ENCODE measurements around the gene CXXC4.

Gene CXXC4

GRCh38 chr4:104493081-104493831 lies 1.4 kb downstream of the CXXC4 start:
- Histone ChIP-seq H3K27ac (peak overlapping the region; percentile 91), H3K4me3 (peak overlapping the region; percentile 97), H3K9me3 (ENCODE audit: low read depth, low read length) (no peaks in the 10 kb centered on the region), H3K9ac (ENCODE audit: insufficient read length) (no peak overlapping the region), H3K36me3 (ENCODE audit: insufficient read depth, low read length) (no peaks in the 10 kb centered on the region)
- no peak for TF ChIP-seq POLR2AphosphoS5 (IDR thresholded peaks at IDR 0.05; ENCODE audit: borderline replicate concordance, low read depth, low read length)
- TF ChIP-seq FOXP2 (optimal IDR thresholded peaks at IDR 0.05; ENCODE audit: control extremely low read depth, extremely low read length, insufficient read depth) = no peak
- TF ChIP-seq EZH2 (IDR thresholded peaks at IDR 0.05) = no peak
- no peak for DNase-seq (ENCODE audit: low read depth, low spot score)

- Histone ChIP-seq H3K9me3 (ENCODE audit: low read depth, low read length) (no peaks in the 10 kb centered on the region), H3K36me3 (ENCODE audit: insufficient read depth, low read length) (no peaks in the 10 kb centered on the region), H3K4me3 (peak overlapping the region; percentile 97), H3K27ac (peak overlapping the region; percentile 91), H3K9ac (ENCODE audit: insufficient read length) (no peak overlapping the region)
- DNase-seq (ENCODE audit: low read depth, low spot score) = no peak
- TF ChIP-seq EZH2 (IDR thresholded peaks at IDR 0.05) = no peak
- no peak; the same call in 1 of the 2 replicates for TF ChIP-seq POLR2AphosphoS5 (IDR thresholded peaks at IDR 0.05; ENCODE audit: borderline replicate concordance, low read depth, low read length)
- TF ChIP-seq FOXP2 (optimal IDR thresholded peaks at IDR 0.05; ENCODE audit: control extremely low read depth, extremely low read length, insufficient read depth) = no peak
Measured at GRCh38 chr4:104492183-104492771, 2.4 kb downstream of the CXXC4 start.

DNA sequence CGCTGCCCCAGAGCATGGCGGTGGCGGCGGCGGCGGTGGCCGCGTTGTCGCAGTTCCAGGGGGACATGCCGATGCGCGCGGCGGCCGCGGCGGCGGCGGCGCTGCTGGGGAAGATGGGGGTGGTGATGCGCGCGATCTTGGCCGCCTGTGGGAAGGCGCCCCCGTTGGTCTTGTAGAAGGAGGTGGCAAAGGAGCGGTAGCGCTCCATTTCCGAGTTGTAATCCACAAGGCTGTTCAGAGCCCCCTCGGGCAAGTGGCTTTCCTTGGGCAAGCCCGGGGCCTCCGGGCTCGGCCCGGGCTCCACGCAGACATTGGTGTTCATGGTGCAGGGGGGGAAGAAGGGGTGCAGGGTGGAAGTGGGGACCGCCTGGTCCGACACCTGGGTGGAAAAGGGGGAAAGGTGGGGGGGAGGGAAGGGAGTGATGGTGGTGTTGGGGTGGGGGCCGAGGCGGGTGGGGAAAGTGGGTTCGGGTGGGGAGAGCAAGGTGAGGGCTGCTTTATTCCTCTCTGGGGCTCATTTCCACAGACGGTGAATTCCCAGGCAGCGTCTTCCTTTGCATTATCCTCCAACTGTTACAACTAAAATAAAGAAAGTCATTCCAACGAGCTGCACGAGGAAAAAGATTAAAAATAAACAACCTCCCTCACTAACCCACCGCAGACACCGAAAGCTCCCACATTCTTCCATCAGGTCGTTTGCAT lies 3.1 kb downstream of the CXXC4 start:
- peak overlapping the region; percentile 65; the same call in 1 of the 2 replicates for H3K27ac ChIP-seq
- no peaks in the 10 kb centered on the region for H3K9me3 ChIP-seq (ENCODE audit: low read depth, low read length)
- no peaks in the 10 kb centered on the region for H3K36me3 ChIP-seq (ENCODE audit: insufficient read depth, low read length)
- no peak for DNase-seq (ENCODE audit: low read depth, low spot score)
- peak overlapping the region; percentile 97 for H3K4me3 ChIP-seq
- TF ChIP-seq FOXP2 (optimal IDR thresholded peaks at IDR 0.05; ENCODE audit: control extremely low read depth, extremely low read length, insufficient read depth) (no peak), POLR2AphosphoS5 (IDR thresholded peaks at IDR 0.05; ENCODE audit: borderline replicate concordance, low read depth, low read length) (no peak), EZH2 (IDR thresholded peaks at IDR 0.05) (no peak)
- H3K9ac ChIP-seq (ENCODE audit: insufficient read length) = peak overlapping the region; percentile 53

- no peak for TF ChIP-seq EZH2 (IDR thresholded peaks at IDR 0.05)
- TF ChIP-seq FOXP2 (optimal IDR thresholded peaks at IDR 0.05; ENCODE audit: control extremely low read depth, extremely low read length, insufficient read depth) = peak; percentile 15
- Histone ChIP-seq H3K9ac (ENCODE audit: insufficient read length) (peak overlapping the region; percentile 4), H3K9me3 (ENCODE audit: low read depth, low read length) (no peaks in the 10 kb centered on the region), H3K27ac (no peak overlapping the region), H3K4me3 (peak overlapping the region; percentile 97), H3K36me3 (ENCODE audit: insufficient read depth, low read length) (no peaks in the 10 kb centered on the region)
- no peak for DNase-seq (ENCODE audit: low read depth, low spot score)
Measured at GRCh38 chr4:104490770-104491480, 3.8 kb downstream of the CXXC4 start.

DNA sequence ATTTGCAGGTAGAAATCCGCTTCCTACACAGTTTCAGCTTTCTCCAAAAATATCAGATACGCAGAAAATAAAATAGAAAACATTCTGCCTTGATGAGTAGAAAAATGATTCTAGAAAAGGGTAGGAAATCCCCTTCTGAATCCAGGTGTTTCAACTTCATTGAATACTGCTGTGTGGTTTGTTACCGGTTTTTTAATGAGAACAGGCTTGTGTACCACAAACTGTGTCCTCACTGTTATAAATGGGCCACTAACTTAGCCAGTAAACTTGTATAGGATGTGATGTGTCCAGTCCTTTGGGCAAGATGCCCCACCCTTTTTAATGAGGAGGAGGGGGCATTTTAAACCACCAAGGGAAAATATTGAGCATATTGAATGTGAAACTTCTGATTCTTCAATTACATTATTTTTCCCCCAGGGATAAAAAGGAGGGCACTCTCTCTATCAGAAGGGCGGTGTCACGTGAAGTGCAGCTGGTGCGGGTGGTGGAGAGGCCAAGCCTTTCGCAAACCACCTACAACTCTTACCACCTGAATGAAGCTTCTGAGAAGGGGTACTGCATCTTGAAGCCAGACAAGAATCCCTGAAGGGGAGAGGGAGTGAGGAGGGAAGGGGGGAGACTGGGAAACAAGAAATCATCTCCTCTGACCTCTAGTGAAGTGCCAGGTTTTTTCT lies 4.5 kb downstream of the CXXC4 start:
- no peak overlapping the region for H3K27ac ChIP-seq
- peak overlapping the region; percentile 4 for H3K9ac ChIP-seq (ENCODE audit: insufficient read length)
- DNase-seq (ENCODE audit: low read depth, low spot score) = no peak
- H3K36me3 ChIP-seq (ENCODE audit: insufficient read depth, low read length) = no peaks in the 10 kb centered on the region
- TF ChIP-seq FOXP2 (optimal IDR thresholded peaks at IDR 0.05; ENCODE audit: control extremely low read depth, extremely low read length, insufficient read depth) (no peak), POLR2AphosphoS5 (IDR thresholded peaks at IDR 0.05; ENCODE audit: borderline replicate concordance, low read depth, low read length) (no peak), EZH2 (IDR thresholded peaks at IDR 0.05) (no peak)
- no peaks in the 10 kb centered on the region for H3K9me3 ChIP-seq (ENCODE audit: low read depth, low read length)
- H3K4me3 ChIP-seq = peak overlapping the region; percentile 83

DNA sequence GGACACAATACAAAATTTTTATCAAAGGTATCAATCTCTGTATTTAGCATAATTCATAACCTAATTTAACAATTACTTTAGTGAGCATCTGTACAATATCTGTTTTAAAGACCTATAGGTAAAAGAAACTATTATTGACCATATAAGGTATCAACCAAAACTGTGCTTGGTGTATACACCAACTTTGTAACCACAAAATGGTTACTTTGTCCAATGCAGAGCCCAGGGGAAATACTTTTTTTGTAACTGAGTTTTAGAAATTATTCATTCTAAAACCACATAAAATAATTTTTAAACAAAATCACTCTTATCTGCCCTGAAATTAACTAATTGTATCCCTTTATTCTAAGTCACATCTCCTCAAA lies 5.0 kb downstream of the CXXC4 start:
- no peaks in the 10 kb centered on the region for H3K9me3 ChIP-seq (ENCODE audit: low read depth, low read length)
- DNase-seq (ENCODE audit: low read depth, low spot score) = no peak
- TF ChIP-seq FOXP2 (optimal IDR thresholded peaks at IDR 0.05; ENCODE audit: control extremely low read depth, extremely low read length, insufficient read depth) = no peak
- TF ChIP-seq EZH2 (IDR thresholded peaks at IDR 0.05) = no peak
- no peak for TF ChIP-seq POLR2AphosphoS5 (IDR thresholded peaks at IDR 0.05; ENCODE audit: borderline replicate concordance, low read depth, low read length)
- H3K36me3 ChIP-seq (ENCODE audit: insufficient read depth, low read length) = no peaks in the 10 kb centered on the region
- no peak overlapping the region for H3K9ac ChIP-seq (ENCODE audit: insufficient read length)
- no peak overlapping the region for H3K27ac ChIP-seq
- H3K4me3 ChIP-seq = no peak overlapping the region

- Histone ChIP-seq H3K9ac (ENCODE audit: insufficient read length) (no peak overlapping the region), H3K36me3 (ENCODE audit: insufficient read depth, low read length) (no peaks in the 10 kb centered on the region), H3K27ac (no peak overlapping the region), H3K4me3 (no peak overlapping the region), H3K9me3 (ENCODE audit: low read depth, low read length) (no peaks in the 10 kb centered on the region)
- DNase-seq (ENCODE audit: low read depth, low spot score) = no peak
- TF ChIP-seq EZH2 (IDR thresholded peaks at IDR 0.05) (no peak), POLR2AphosphoS5 (IDR thresholded peaks at IDR 0.05; ENCODE audit: borderline replicate concordance, low read depth, low read length) (no peak), FOXP2 (optimal IDR thresholded peaks at IDR 0.05; ENCODE audit: control extremely low read depth, extremely low read length, insufficient read depth) (no peak)
Measured at GRCh38 chr4:104488151-104488550, 6.5 kb downstream of the CXXC4 start.

All from SK-N-MC (cell line).